ENCODE data around the gene DISP1. TPM values are rescaled to one million over a fixed set of nuclear protein-coding genes. Genes with fewer than 3 reads are reported as not detected.

Gene DISP1
- total RNA-seq, 1 experiment from 2014 or later = 2.8 TPM

DNA sequence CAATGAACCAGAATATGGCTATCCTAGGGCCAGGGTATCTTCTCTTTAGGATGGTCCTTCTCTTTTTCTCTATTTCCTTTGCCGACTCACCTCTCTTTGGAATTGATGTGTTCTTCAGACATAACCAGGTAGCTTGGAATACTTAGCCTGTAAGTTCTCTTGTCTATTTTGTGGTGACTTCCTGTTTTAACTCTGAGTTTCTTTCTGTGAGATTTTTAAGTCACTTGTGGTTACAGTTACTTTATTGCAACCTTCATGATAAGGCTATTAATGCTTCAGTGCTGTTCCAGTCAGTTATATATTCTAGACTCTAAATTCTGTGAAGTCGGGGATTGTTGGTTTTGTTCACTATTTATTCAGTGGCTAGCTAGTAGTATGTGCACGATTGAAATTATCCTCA lies 46.2 kb downstream of the DISP1 start (continued):
- TF ChIP-seq NFATC4 (CRISPR knock-in tag; IDR thresholded peaks at IDR 0.05) = no peak
- TF ChIP-seq FOXK1 (CRISPR knock-in tag; IDR thresholded peaks at IDR 0.05) = no peak

Other genes with a start within 250 kb of the DISP1 start
- 10.8 to 12.9 TPM (median 12.0 TPM) in 3 replicates for gene TAF1A, start 225.1 kb upstream of the DISP1 start, total RNA-seq (2021)
- gene MIA3, start 196.9 kb upstream of the DISP1 start, total RNA-seq (2021) = 52.8 to 70.0 TPM (median 54.9 TPM) in 3 replicates
- gene AIDA, start 102.5 kb upstream of the DISP1 start, total RNA-seq (2021) = 75.2 to 81.2 TPM (median 78.9 TPM) in 3 replicates
- 27.1 to 27.9 TPM (median 27.9 TPM) in 3 replicates for gene BROX, start 102.5 kb upstream of the DISP1 start, total RNA-seq (2021)
- gene FAM177B, start 77.8 kb upstream of the DISP1 start, total RNA-seq (2021) = not detected in 3 replicates